A549 (cell line): ENCODE measurements around the gene PTPDC1. TPM values are rescaled to one million over a fixed set of nuclear protein-coding genes. Genes with fewer than 3 reads are reported as not detected.

ENCODE experiments used
- ATAC-seq, 2 experiments: fragments of 200-7000 bp in 1 of 2; fragments of >200 bp in 1 of 2; cut with Nextera tagmentation in 1 of 2; cut with Tn5 transposase in 1 of 2; 3 replicates each; pipeline versions ENCODE4 v1.8.0 to v1.9.1; 2018 to 2020; ENCODE audit warnings: mild to moderate bottlenecking in 1 of 2, moderate library complexity in 1 of 2
- CTCF ChIA-PET: fragments of 300-600 bp; sonication (Branson Sonifier 250); formaldehyde crosslinking; extraction: SDS; loops from one replicate; lab custom pipeline; 2021; ENCODE audit warnings: antibody characterized with exemption, inconsistent platforms; lab: Yijun Ruan, JAX
- POLR2A ChIA-PET: fragments of 350-600 bp; formaldehyde crosslinking; extraction: SDS; loops from one replicate; lab custom pipeline; 2021; ENCODE audit warnings: antibody characterized with exemption, inconsistent platforms; lab: Yijun Ruan, JAX
- DNase-seq, 2 experiments: peaks; one replicate each; pipeline versions ENCODE4 v3.0.0 to v3.0.0-alpha.2; 2011 to 2016; ENCODE audit warnings: low read depth in 1 of 2, low spot score in 1 of 2
- FAIRE-seq: peaks from 2 replicates; lab custom pipeline; 2011; peaks lifted over from hg19 to GRCh38; lab: Jason Lieb, UNC
- H3K27ac ChIP-seq, 2 experiments: fragments of >200 bp; sonication (Bioruptor Twin); formaldehyde crosslinking; 3 replicates each; pipeline ENCODE4 v1.5.1; 2016 to 2017
- H3K4me1 ChIP-seq: fragments of >200 bp; sonication (Bioruptor Twin); formaldehyde crosslinking; 3 replicates; pipeline ENCODE4 v1.6.1; 2016
- H3K4me2 ChIP-seq: fragments of >200 bp; sonication (Bioruptor Twin); formaldehyde crosslinking; 3 replicates; pipeline ENCODE4 v1.6.1; 2016
- H3K4me3 ChIP-seq: fragments of >200 bp; sonication (Bioruptor Twin); formaldehyde crosslinking; 3 replicates; pipeline ENCODE4 v1.5.1; 2016
- H3K9me3 ChIP-seq: fragments of >200 bp; sonication (Bioruptor Twin); formaldehyde crosslinking; 3 replicates; pipeline ENCODE4 v1.6.1; 2016
- CBX2 ChIP-seq: fragments of 200-600 bp; sonication (generic); IDR thresholded peaks from 2 replicates; pipeline ENCODE4 v1.6.1; 2016; ENCODE audit warnings: low read depth, mild to moderate bottlenecking, borderline replicate concordance
- CBX8 ChIP-seq: fragments of 200-600 bp; sonication (generic); IDR thresholded peaks from 2 replicates; pipeline ENCODE4 v1.6.1; 2016
- CTCF ChIP-seq: fragments of >200 bp; sonication (Bioruptor Twin); formaldehyde crosslinking; IDR thresholded peaks from 3 replicates; pipeline ENCODE4 v1.5.1; 2016
- EHF ChIP-seq: fragments of 250-450 bp; sonication (Bioruptor Pico); IDR thresholded peaks from 2 replicates; pipeline ENCODE4 v1.5.0; 2020; ENCODE audit warnings: mild to moderate bottlenecking
- EHMT2 ChIP-seq: fragments of 200-600 bp; sonication (generic); IDR thresholded peaks from 2 replicates; pipeline ENCODE4 v1.6.1; 2016; ENCODE audit warnings: antibody characterized with exemption, low read depth, mild to moderate bottlenecking, moderate library complexity
- FOSB ChIP-seq: fragments of 250-450 bp; sonication (Bioruptor Pico); IDR thresholded peaks from 2 replicates; pipeline ENCODE4 v1.5.0; 2020; ENCODE audit warnings: mild to moderate bottlenecking, moderate library complexity
- FOXS1 ChIP-seq: fragments of 250-450 bp; sonication (Bioruptor Pico); IDR thresholded peaks from 2 replicates; pipeline ENCODE4 v1.5.0; 2020; ENCODE audit warnings: mild to moderate bottlenecking, moderate library complexity
- GATA3 ChIP-seq: IDR thresholded peaks from 2 replicates; pipeline ENCODE4 v1.6.1; 2012; ENCODE audit warnings: borderline replicate concordance
- HDAC2 ChIP-seq: fragments of 200-600 bp; sonication (generic); IDR thresholded peaks from 2 replicates; pipeline ENCODE4 v1.6.1; 2016
- HES2 ChIP-seq: fragments of >200 bp; sonication (Bioruptor Twin); formaldehyde crosslinking; IDR thresholded peaks from 2 replicates; pipeline ENCODE4 v1.6.1; 2016
- HOXB13 ChIP-seq: fragments of 250-450 bp; sonication (Bioruptor Pico); IDR thresholded peaks from 2 replicates; pipeline ENCODE4 v1.5.0; 2020; ENCODE audit warnings: low read depth, mild to moderate bottlenecking, moderate library complexity
- HOXB5 ChIP-seq: fragments of 250-450 bp; sonication (Bioruptor Pico); IDR thresholded peaks from 2 replicates; pipeline ENCODE4 v1.5.0; 2020; ENCODE audit warnings: mild to moderate bottlenecking, moderate library complexity
- JUNB ChIP-seq: fragments of >200 bp; sonication (Bioruptor Twin); formaldehyde crosslinking; IDR thresholded peaks from 2 replicates; pipeline ENCODE4 v1.6.1; 2016
- MAX ChIP-seq: IDR thresholded peaks from 2 replicates; pipeline ENCODE4 v1.6.1; 2012
- PHF8 ChIP-seq: fragments of 200-600 bp; sonication (generic); IDR thresholded peaks from 2 replicates; pipeline ENCODE4 v1.6.1; 2016; ENCODE audit warnings: low read depth, mild to moderate bottlenecking, antibody characterized with exemption, moderate library complexity, borderline replicate concordance
- POLR2A ChIP-seq: IDR thresholded peaks from 2 replicates; pipeline ENCODE4 v1.6.1; 2012; ENCODE audit warnings: mild to moderate bottlenecking, low read length
- POLR2AphosphoS2 ChIP-seq: conservative IDR thresholded peaks from 2 replicates; pipeline ENCODE4 v1.6.1; 2012; ENCODE audit warnings: low read length, improper control_type of control experiment, inconsistent platforms
- RARB ChIP-seq: fragments of 250-450 bp; sonication (Bioruptor Pico); IDR thresholded peaks from 2 replicates; pipeline ENCODE4 v1.8.0; 2021; ENCODE audit warnings: mild to moderate bottlenecking, moderate library complexity
- REST ChIP-seq: fragments of 200-600 bp; sonication (generic); IDR thresholded peaks from 2 replicates; pipeline ENCODE4 v1.6.1; 2016; ENCODE audit warnings: antibody characterized with exemption, mild to moderate bottlenecking, moderate library complexity
- RFX5 ChIP-seq: fragments of 450-650 bp; IDR thresholded peaks from 2 replicates; pipeline ENCODE4 v1.7.1; 2014; ENCODE audit warnings: antibody characterized with exemption, mild to moderate bottlenecking, moderate library complexity
- SMC3 ChIP-seq: fragments of >200 bp; sonication (Bioruptor Twin); formaldehyde crosslinking; IDR thresholded peaks from 3 replicates; pipeline ENCODE4 v1.6.1; 2018; ENCODE audit warnings: inconsistent platforms
- TP53 ChIP-seq: fragments of 250-450 bp; sonication (Bioruptor Pico); IDR thresholded peaks from 2 replicates; pipeline ENCODE4 v1.5.0; 2021; ENCODE audit warnings: mild to moderate bottlenecking, moderate library complexity
- ZC3H11A ChIP-seq: fragments of 450-650 bp; IDR thresholded peaks from 2 replicates; pipeline ENCODE4 v1.6.1; 2014; ENCODE audit warnings: antibody characterized with exemption, mild to moderate bottlenecking
- ZFP36 ChIP-seq: fragments of 450-650 bp; IDR thresholded peaks from 2 replicates; pipeline ENCODE4 v1.6.1; 2014; ENCODE audit warnings: borderline replicate concordance; ENCODE audit not compliant: partially characterized antibody
- WGBS: methylation state at CpG from one replicate; pipeline ENCODE4 v1.1.6; 2017; ENCODE audit errors: missing lambda C conversion rate; 5-methylcytosine and 5-hydroxymethylcytosine counted together
- polyA plus RNA-seq, 4 experiments: library from polyadenylated mRNA; depleted of rRNA in 3 of 4; stranded (reverse); fragments of >200 nt; fragmentation: RNase III in 1 of 4; extraction: RNeasy Plus Mini Kit Qiagen cat#74134 plus additional on column Dnase treatment in 1 of 4; gene quantifications; 2 replicates in 3 of 4; 3 replicates in 1 of 4; pipeline ENCODE4 v1.2.3, GENCODE V29; 2011 to 2017

PTPDC1 gene
- polyA plus RNA-seq, 2 of the 4 experiments (the other 2 are of a cell fraction), result 3.8 to 16.9 TPM

GRCh38 chr9:94128580-94128979 lies 44.3 kb downstream of the PTPDC1 start:
- CTCF ChIA-PET, result interaction anchor here (1.4 kb wide), 1 partner anchor 62 kb away, joined by 5 read pairs; no protein-coding TSS in a partner anchor
- no peak for ATAC-seq
- TF ChIP-seq ZFP36 (peak; percentile 89), RFX5 (no peak)
- TF ChIP-seq, all 56 proteins: peak for 1
- Histone ChIP-seq H3K9me3 (peaks cover 50% of the 10 kb centered on the region), H3K4me3 (no peak overlapping the region), H3K4me1 (no peaks in the 10 kb centered on the region), H3K27ac (no peak overlapping the region), H3K4me2 (no peak overlapping the region)
- DNase-seq (no peak), FAIRE-seq (no peak)
- POLR2A ChIA-PET, result no interaction called here

- H3K4me2 ChIP-seq, result 0 out of 3 replicates have a peak overlapping the region, but pooled peaks have one; percentile 9
- WGBS, result 76% methylated on average over 7 of the region's 7 CpGs
- no peak for FAIRE-seq
- ATAC-seq, result no peak
- POLR2A ChIA-PET, result no interaction called here
- peaks cover 3% of the 10 kb centered on the region; the same call in 1 of the 3 replicates for H3K9me3 ChIP-seq
- TF ChIP-seq HOXB13 (CRISPR knock-in tag) (no peak), POLR2A (no peak), HES2 (no peak), FOXS1 (CRISPR knock-in tag) (no peak), EHMT2 (no peak), SMC3 (no peak), FOSB (CRISPR knock-in tag) (no peak), HOXB5 (CRISPR knock-in tag) (no peak), EHF (CRISPR knock-in tag) (no peak), CBX2 (no peak)
- TF ChIP-seq, all 56 proteins: peak for 0
- CTCF ChIA-PET, result interaction anchor here (1.0 kb wide), 1 partner anchor 27 kb away, joined by 3 read pairs; no protein-coding TSS in a partner anchor
- Histone ChIP-seq H3K4me3 (no peak overlapping the region), H3K4me1 (peaks cover 12% of the 10 kb centered on the region), H3K27ac (peak overlapping the region in 1 of 2 experiments; percentile 51; a peak in 1 of 6 replicates)
- DNase-seq, result no peak
Observed at GRCh38 chr9:94134629-94135028, 50.4 kb downstream of the PTPDC1 start.

- peaks cover 16% of the 10 kb centered on the region for H3K4me1 ChIP-seq
- FAIRE-seq (no peak), DNase-seq (no peak)
- peak overlapping the region in 1 of 2 experiments; percentile 51; a peak in 1 of 6 replicates for H3K27ac ChIP-seq
- no peak for TF ChIP-seq CBX8
- TF ChIP-seq, all 56 proteins: peak for 0
- 70% methylated on average over 3 of the region's 3 CpGs for WGBS
- Histone ChIP-seq H3K4me3 (no peak overlapping the region), H3K9me3 (no peaks in the 10 kb centered on the region; the same call in 2 of the 3 replicates), H3K4me2 (0 out of 3 replicates have a peak overlapping the region, but pooled peaks have one; percentile 9)
- ChIA-PET CTCF (interaction anchor here (1.0 kb wide), 1 partner anchor 28 kb away, joined by 3 read pairs; no protein-coding TSS in a partner anchor), POLR2A (no interaction called here)
- ATAC-seq, result no peak
Observed at GRCh38 chr9:94135222-94135621, 51.0 kb downstream of the PTPDC1 start.

GRCh38 chr9:94139672-94140417 lies 55.6 kb downstream of the PTPDC1 start:
- H3K4me1 ChIP-seq, result peaks cover 26% of the 10 kb centered on the region
- peak; percentile 84 to 88 for ATAC-seq
- H3K4me2 ChIP-seq, result peak overlapping the region; percentile 61
- no peaks in the 10 kb centered on the region for H3K9me3 ChIP-seq
- WGBS, result 25% methylated on average over 13 of the region's 13 CpGs
- peak overlapping the region; percentile 77 to 88 for H3K27ac ChIP-seq
- POLR2A ChIA-PET, result interaction anchor here (0.7 to 2.0 kb wide), 3 partner anchors 14 to 506 kb away, joined by 8 to 25 read pairs (median 13); no protein-coding TSS in a partner anchor
- peak; percentile 71 to 72 for DNase-seq
- FAIRE-seq, result no peak
- H3K4me3 ChIP-seq, result no peak overlapping the region
- CTCF ChIA-PET, result interaction anchor here (0.6 to 1.7 kb wide), 5 partner anchors 19 to 967 kb away, joined by 3 to 7 read pairs (median 3); no protein-coding TSS in a partner anchor
- TF ChIP-seq PHF8 (no peak), CTCF (no peak), REST (no peak), GATA3 (no peak; the same call in 1 of the 2 replicates), RARB (no peak), ZC3H11A (no peak), POLR2AphosphoS2 (no peak), TP53 (CRISPR knock-in tag) (0 out of 2 replicates have a peak, but pooled peaks have one; percentile 57), JUNB (0 out of 2 replicates have a peak, but pooled peaks have one; percentile 25), FOXS1 (CRISPR knock-in tag) (no peak), HOXB13 (CRISPR knock-in tag) (no peak), MAX (peak; percentile 68; the same call in 1 of the 2 replicates), HDAC2 (no peak), FOSB (CRISPR knock-in tag) (no peak)
